ENCODE measurements around the gene ZBTB42. TPM values are rescaled to one million over a fixed set of nuclear protein-coding genes. Genes with fewer than 3 reads are reported as not detected.

ZBTB42 gene
- total RNA-seq, 2 experiments from 2014 or later = 2.9 to 3.0 TPM

DNA sequence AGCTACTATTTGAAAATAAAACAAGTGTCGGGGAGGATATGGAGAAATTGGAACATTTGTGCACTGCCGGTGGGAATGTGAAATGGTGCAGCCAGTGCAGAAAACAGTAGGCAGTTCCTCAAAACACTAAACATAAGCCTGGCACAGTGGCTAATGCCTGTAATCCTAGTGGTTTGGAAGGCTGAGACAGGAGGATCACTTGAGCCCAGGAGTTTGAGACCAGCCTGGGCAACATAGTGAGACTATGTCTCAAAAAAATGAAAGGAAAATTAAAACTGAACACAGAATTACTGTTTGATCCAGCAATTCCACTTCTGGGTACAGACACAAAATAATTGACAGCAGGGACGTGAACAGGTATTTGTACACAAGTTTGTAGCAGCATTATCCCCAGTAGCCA, 35.4 kb upstream of the ZBTB42 start:
- Histone ChIP-seq H3K4me1 (ENCODE audit: insufficient read depth, low read length) (peaks cover 9% of the 10 kb centered on the region), H3K27me3 (ENCODE audit: control insufficient read depth in 1 of 2, insufficient read depth in 2 of 2, low read length in 2 of 2) (no peaks in the 10 kb centered on the region), H3K27ac (ENCODE audit: low read depth in 1 of 2, low read length in 2 of 2) (no peak overlapping the region), H3K36me3 (ENCODE audit: insufficient read depth, low read length) (peaks cover 3% of the 10 kb centered on the region), H3K9me3 (ENCODE audit: control insufficient read depth in 1 of 2, insufficient read depth in 1 of 2, low read length in 2 of 2) (no peaks in the 10 kb centered on the region), H3K4me3 (ENCODE audit: low read length) (no peak overlapping the region)
- Mint-ChIP-seq H3K27me3 (no peaks in the 10 kb centered on the region), H3K36me3 (ENCODE audit: low read depth) (peaks cover 31% of the 10 kb centered on the region), H3K27ac (no peak overlapping the region), H3K4me1 (ENCODE audit: low read depth) (no peaks in the 10 kb centered on the region), H3K9me3 (no peaks in the 10 kb centered on the region), H3K4me3 (no peak overlapping the region)
- ATAC-seq (ENCODE audit: poor library complexity) (no peak), DNase-seq (no peak)
- ChIA-PET POLR2A (no interaction called here), CTCF (interaction anchor here (1.1 to 3.3 kb wide), 2 partner anchors 52 to 61 kb away, joined by 3 to 12 read pairs; no protein-coding TSS in a partner anchor)
- intact Hi-C loops (cut with DNase I, micrococcal nuclease) = loop anchor here in 1 of 2 experiments (5.0 kb wide), 1 partner anchor 167 kb away; no protein-coding TSS in a partner anchor
- TF ChIP-seq, protein P1, sequence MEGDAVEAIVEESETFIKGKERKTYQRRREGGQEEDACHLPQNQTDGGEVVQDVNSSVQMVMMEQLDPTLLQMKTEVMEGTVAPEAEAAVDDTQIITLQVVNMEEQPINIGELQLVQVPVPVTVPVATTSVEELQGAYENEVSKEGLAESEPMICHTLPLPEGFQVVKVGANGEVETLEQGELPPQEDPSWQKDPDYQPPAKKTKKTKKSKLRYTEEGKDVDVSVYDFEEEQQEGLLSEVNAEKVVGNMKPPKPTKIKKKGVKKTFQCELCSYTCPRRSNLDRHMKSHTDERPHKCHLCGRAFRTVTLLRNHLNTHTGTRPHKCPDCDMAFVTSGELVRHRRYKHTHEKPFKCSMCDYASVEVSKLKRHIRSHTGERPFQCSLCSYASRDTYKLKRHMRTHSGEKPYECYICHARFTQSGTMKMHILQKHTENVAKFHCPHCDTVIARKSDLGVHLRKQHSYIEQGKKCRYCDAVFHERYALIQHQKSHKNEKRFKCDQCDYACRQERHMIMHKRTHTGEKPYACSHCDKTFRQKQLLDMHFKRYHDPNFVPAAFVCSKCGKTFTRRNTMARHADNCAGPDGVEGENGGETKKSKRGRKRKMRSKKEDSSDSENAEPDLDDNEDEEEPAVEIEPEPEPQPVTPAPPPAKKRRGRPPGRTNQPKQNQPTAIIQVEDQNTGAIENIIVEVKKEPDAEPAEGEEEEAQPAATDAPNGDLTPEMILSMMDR (IDR thresholded peaks at IDR 0.05) = no peak

DNA sequence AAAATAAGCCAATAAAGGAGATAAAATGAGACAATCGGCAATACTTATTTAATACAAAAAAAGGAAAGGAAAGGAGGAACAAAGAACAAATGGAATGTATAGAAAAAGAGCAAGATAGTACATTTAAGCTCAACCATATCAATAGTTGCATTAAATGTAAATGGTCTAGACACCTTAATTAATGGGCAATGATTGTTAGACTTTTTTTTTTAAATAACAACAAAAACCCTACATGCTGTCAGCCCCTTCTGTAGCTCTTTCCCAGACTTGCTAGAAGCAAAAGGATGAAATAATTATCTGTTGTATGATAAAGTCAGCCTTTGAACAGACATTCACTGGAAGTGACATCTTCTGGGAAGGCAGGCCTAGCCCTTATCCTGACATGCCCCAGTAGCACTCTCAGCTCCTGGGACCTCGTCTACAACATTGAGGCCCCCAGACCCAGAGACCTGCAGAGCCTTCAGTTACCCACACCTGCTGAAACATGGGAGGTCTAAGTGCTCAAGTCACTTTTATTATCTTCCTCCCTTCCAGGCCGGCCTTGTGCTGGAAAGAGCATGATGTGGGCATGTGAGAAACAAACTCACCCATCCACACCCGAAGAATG, 34.5 kb upstream of the ZBTB42 start:
- CTCF ChIA-PET = interaction anchor here (1.1 to 3.3 kb wide), 2 partner anchors 51 to 60 kb away, joined by 3 to 12 read pairs; no protein-coding TSS in a partner anchor

DNA sequence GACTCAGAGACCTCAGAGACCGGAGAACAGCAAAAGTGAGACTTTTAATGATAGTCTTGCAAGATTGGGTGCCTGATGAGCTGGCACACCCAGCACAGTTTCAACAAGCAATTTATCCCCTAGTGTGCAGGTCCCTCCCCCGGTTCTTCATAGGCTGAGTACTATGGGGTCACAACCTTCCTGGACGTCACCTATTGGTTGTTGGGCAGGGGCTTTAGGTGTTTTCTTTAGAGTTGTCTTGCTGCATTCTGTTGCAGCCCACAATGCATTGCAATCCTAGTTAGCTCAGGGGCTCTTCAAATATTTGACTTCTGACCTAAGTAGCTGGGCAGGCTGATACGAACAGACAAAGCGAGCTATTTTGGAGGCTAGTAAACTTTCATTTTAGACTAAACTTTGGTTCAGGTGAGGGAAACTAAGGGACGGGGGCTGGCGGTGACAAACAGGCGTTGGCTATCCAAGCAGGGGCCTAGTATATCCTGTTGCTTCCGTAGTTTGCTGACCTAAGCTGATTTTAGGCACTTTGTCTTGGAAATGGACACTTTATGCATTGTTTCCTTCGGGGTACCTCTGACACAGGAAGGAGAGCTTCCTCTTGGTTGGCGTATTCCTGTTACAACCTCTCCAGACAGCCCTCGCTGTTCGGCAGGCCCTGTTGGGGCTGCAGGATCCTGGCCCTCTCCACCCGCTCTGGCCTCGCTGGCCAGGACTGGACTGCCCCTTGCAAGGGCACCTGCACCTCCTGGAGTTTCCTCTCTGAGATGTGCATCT, 33.9 kb upstream of the ZBTB42 start:
- DNase-seq = no peak
- Mint-ChIP-seq H3K27ac (no peak overlapping the region), H3K9me3 (no peaks in the 10 kb centered on the region), H3K4me3 (no peak overlapping the region), H3K27me3 (no peaks in the 10 kb centered on the region), H3K4me1 (ENCODE audit: low read depth) (no peaks in the 10 kb centered on the region), H3K36me3 (ENCODE audit: low read depth) (peaks cover 31% of the 10 kb centered on the region)
- ATAC-seq (ENCODE audit: poor library complexity) = no peak
- no peak overlapping the region for H3K4me3 ChIP-seq (ENCODE audit: low read length)
- H3K9me3 ChIP-seq (ENCODE audit: control insufficient read depth in 1 of 2, insufficient read depth in 1 of 2, low read length in 2 of 2) = peaks cover 0 to 13% of the 10 kb centered on the region in 2 experiments
- intact Hi-C loops (cut with DNase I, micrococcal nuclease) = loop anchor here in 1 of 2 experiments (5.0 kb wide), 1 partner anchor 165 kb away; no protein-coding TSS in a partner anchor
- H3K36me3 ChIP-seq (ENCODE audit: insufficient read depth, low read length) = peaks cover 15% of the 10 kb centered on the region
- no peak overlapping the region for H3K27ac ChIP-seq (ENCODE audit: low read depth in 1 of 2, low read length in 2 of 2)
- TF ChIP-seq, protein P1 (IDR thresholded peaks at IDR 0.05) = no peak
- POLR2A ChIA-PET = no interaction called here
- CTCF ChIA-PET = interaction anchor here (3.3 kb wide), 1 partner anchor 60 kb away, joined by 12 read pairs; no protein-coding TSS in a partner anchor
- peaks cover 9% of the 10 kb centered on the region for H3K4me1 ChIP-seq (ENCODE audit: insufficient read depth, low read length)
- no peaks in the 10 kb centered on the region for H3K27me3 ChIP-seq (ENCODE audit: control insufficient read depth in 1 of 2, insufficient read depth in 2 of 2, low read length in 2 of 2)

More for the DNA sequence above, 34.5 kb upstream of the ZBTB42 start:
- Mint-ChIP-seq H3K4me3 (no peak overlapping the region), H3K9me3 (no peaks in the 10 kb centered on the region), H3K27me3 (no peaks in the 10 kb centered on the region), H3K36me3 (ENCODE audit: low read depth) (peaks cover 31% of the 10 kb centered on the region), H3K27ac (no peak overlapping the region), H3K4me1 (ENCODE audit: low read depth) (no peaks in the 10 kb centered on the region)
- intact Hi-C loops (cut with DNase I, micrococcal nuclease) = loop anchor here in 1 of 2 experiments (5.0 kb wide), 1 partner anchor 166 kb away; no protein-coding TSS in a partner anchor
- POLR2A ChIA-PET = no interaction called here
- Histone ChIP-seq H3K9me3 (ENCODE audit: control insufficient read depth in 1 of 2, insufficient read depth in 1 of 2, low read length in 2 of 2) (peaks cover 0 to 7% of the 10 kb centered on the region in 2 experiments), H3K27ac (ENCODE audit: low read depth in 1 of 2, low read length in 2 of 2) (no peak overlapping the region), H3K4me1 (ENCODE audit: insufficient read depth, low read length) (peaks cover 9% of the 10 kb centered on the region), H3K36me3 (ENCODE audit: insufficient read depth, low read length) (peaks cover 8% of the 10 kb centered on the region), H3K27me3 (ENCODE audit: control insufficient read depth in 1 of 2, insufficient read depth in 2 of 2, low read length in 2 of 2) (no peaks in the 10 kb centered on the region), H3K4me3 (ENCODE audit: low read length) (no peak overlapping the region)
- ATAC-seq (ENCODE audit: poor library complexity) (no peak), DNase-seq (no peak)
- TF ChIP-seq, protein P1 (IDR thresholded peaks at IDR 0.05) = no peak
